ENCODE results near the gene OGFOD1.
A peak's percentile ranks its signal among the peaks of the same experiment; 100 is the strongest.

Gene OGFOD1

GRCh38 chr16:56470666-56471065 is 19.3 kb downstream of the OGFOD1 start:
- Histone ChIP-seq H2AFZ (ENCODE audit: low read depth, low read length) (no peak overlapping the region), H4K91ac (ENCODE audit: low read length) (no peak overlapping the region), H2BK12ac (ENCODE audit: low read length in 2 of 2) (no peak overlapping the region), H3K18ac (ENCODE audit: low read depth in 1 of 2, low read length in 2 of 2) (no peak overlapping the region), H2BK120ac (ENCODE audit: low read depth, low read length) (no peak overlapping the region), H2BK5ac (ENCODE audit: low read depth, low read length, poor library complexity, severe bottlenecking) (no peak overlapping the region), H2AK5ac (ENCODE audit: low read length, severe bottlenecking) (no peak overlapping the region), H3K27ac (ENCODE audit: low read length, poor library complexity, severe bottlenecking) (no peak overlapping the region), H3K36me3 (ENCODE audit: control insufficient read depth in 1 of 2, insufficient read depth in 2 of 2, low read depth in 1 of 2, low read length in 2 of 2) (peaks cover 26 to 97% of the 10 kb centered on the region in 2 experiments), H3K4me1 (ENCODE audit: control insufficient read depth, insufficient read depth, low read depth, low read length) (no peaks in the 10 kb centered on the region), H3K9ac (ENCODE audit: low read length) (no peak overlapping the region), H3K4ac (ENCODE audit: low read depth in 1 of 2, low read length in 2 of 2) (no peak overlapping the region), H3K27me3 (ENCODE audit: control insufficient read depth in 1 of 2, insufficient read depth in 1 of 2, low read length in 2 of 2) (no peaks in the 10 kb centered on the region), H3K4me3 (ENCODE audit: insufficient read depth in 1 of 2, low read depth in 1 of 2, low read length in 2 of 2) (no peak overlapping the region), H4K8ac (ENCODE audit: low read length) (no peak overlapping the region), H3K14ac (ENCODE audit: low read length in 2 of 2) (no peak overlapping the region), H3K79me1 (replicated peaks; ENCODE audit: low read length, poor library complexity, severe bottlenecking) (peaks cover 14% of the 10 kb centered on the region), H3K9me3 (ENCODE audit: control insufficient read depth, low read length) (no peaks in the 10 kb centered on the region), H3K23ac (ENCODE audit: low read length in 2 of 2) (no peak overlapping the region), H2BK15ac (ENCODE audit: low read depth, poor library complexity, severe bottlenecking) (no peak overlapping the region), H3K4me2 (ENCODE audit: low read length, poor library complexity, severe bottlenecking) (no peak overlapping the region)
- DNase-seq = no peak
- 100% methylated on average over 1 of the region's 1 CpG for WGBS

GRCh38 chr16:56475201-56475600 is 23.8 kb downstream of the OGFOD1 start:
- H2BK120ac ChIP-seq (ENCODE audit: low read depth, low read length) = no peak overlapping the region
- no peak overlapping the region for H2BK15ac ChIP-seq (ENCODE audit: low read depth, poor library complexity, severe bottlenecking)
- no peak for DNase-seq
- H3K27ac ChIP-seq (ENCODE audit: low read length, poor library complexity, severe bottlenecking) = no peak overlapping the region
- H3K4me1 ChIP-seq (ENCODE audit: control insufficient read depth, insufficient read depth, low read depth, low read length) = no peaks in the 10 kb centered on the region
- no peak overlapping the region for H2AK5ac ChIP-seq (ENCODE audit: low read length, severe bottlenecking)
- no peak overlapping the region for H3K14ac ChIP-seq (ENCODE audit: low read length in 2 of 2)
- no peak overlapping the region for H3K4me2 ChIP-seq (ENCODE audit: low read length, poor library complexity, severe bottlenecking)
- H3K4me3 ChIP-seq (ENCODE audit: insufficient read depth in 1 of 2, low read depth in 1 of 2, low read length in 2 of 2) = no peak overlapping the region
- no peak overlapping the region for H4K91ac ChIP-seq (ENCODE audit: low read length)
- H3K23ac ChIP-seq (ENCODE audit: low read length in 2 of 2) = no peak overlapping the region
- no peak overlapping the region for H3K4ac ChIP-seq (ENCODE audit: low read depth in 1 of 2, low read length in 2 of 2)
- no peaks in the 10 kb centered on the region for H3K9me3 ChIP-seq (ENCODE audit: control insufficient read depth, low read length)
- WGBS = 88% methylated on average over 1 of the region's 2 CpGs
- H3K79me1 ChIP-seq (replicated peaks; ENCODE audit: low read length, poor library complexity, severe bottlenecking) = peaks cover 15% of the 10 kb centered on the region
- no peak overlapping the region for H2BK5ac ChIP-seq (ENCODE audit: low read depth, low read length, poor library complexity, severe bottlenecking)
- no peak overlapping the region for H3K18ac ChIP-seq (ENCODE audit: low read depth in 1 of 2, low read length in 2 of 2)
- H3K36me3 ChIP-seq (ENCODE audit: control insufficient read depth in 1 of 2, insufficient read depth in 2 of 2, low read depth in 1 of 2, low read length in 2 of 2) = peaks cover 23 to 90% of the 10 kb centered on the region in 2 experiments
- no peak overlapping the region for H2BK12ac ChIP-seq (ENCODE audit: low read length in 2 of 2)
- no peak overlapping the region for H3K9ac ChIP-seq (ENCODE audit: low read length)
- H4K8ac ChIP-seq (ENCODE audit: low read length) = no peak overlapping the region
- no peaks in the 10 kb centered on the region for H3K27me3 ChIP-seq (ENCODE audit: control insufficient read depth in 1 of 2, insufficient read depth in 1 of 2, low read length in 2 of 2)
- no peak overlapping the region for H2AFZ ChIP-seq (ENCODE audit: low read depth, low read length)

GRCh38 chr16:56477096-56477878 is 25.9 kb downstream of the OGFOD1 start:
- peak overlapping the region; percentile 50 for H3K9ac ChIP-seq (ENCODE audit: low read length)
- H3K14ac ChIP-seq (ENCODE audit: low read length in 2 of 2) = no peak overlapping the region
- H2AFZ ChIP-seq (ENCODE audit: low read depth, low read length) = no peak overlapping the region
- H2BK5ac ChIP-seq (ENCODE audit: low read depth, low read length, poor library complexity, severe bottlenecking) = no peak overlapping the region
- WGBS = 100% methylated on average over 2 of the region's 2 CpGs
- peaks cover 3% of the 10 kb centered on the region for H3K4me1 ChIP-seq (ENCODE audit: control insufficient read depth, insufficient read depth, low read depth, low read length)
- H2BK120ac ChIP-seq (ENCODE audit: low read depth, low read length) = no peak overlapping the region
- H3K36me3 ChIP-seq (ENCODE audit: control insufficient read depth in 1 of 2, insufficient read depth in 2 of 2, low read depth in 1 of 2, low read length in 2 of 2) = peaks cover 8 to 88% of the 10 kb centered on the region in 2 experiments
- H2BK12ac ChIP-seq (ENCODE audit: low read length in 2 of 2) = no peak overlapping the region
- no peak overlapping the region for H3K4me3 ChIP-seq (ENCODE audit: insufficient read depth in 1 of 2, low read depth in 1 of 2, low read length in 2 of 2)
- no peak overlapping the region for H4K91ac ChIP-seq (ENCODE audit: low read length)
- no peak overlapping the region for H2AK5ac ChIP-seq (ENCODE audit: low read length, severe bottlenecking)
- H3K27ac ChIP-seq (ENCODE audit: low read length, poor library complexity, severe bottlenecking) = peak overlapping the region; percentile 63
- no peak overlapping the region for H3K18ac ChIP-seq (ENCODE audit: low read depth in 1 of 2, low read length in 2 of 2)
- H3K27me3 ChIP-seq (ENCODE audit: control insufficient read depth in 1 of 2, insufficient read depth in 1 of 2, low read length in 2 of 2) = no peaks in the 10 kb centered on the region
- H3K4ac ChIP-seq (ENCODE audit: low read depth in 1 of 2, low read length in 2 of 2) = no peak overlapping the region
- no peak overlapping the region for H2BK15ac ChIP-seq (ENCODE audit: low read depth, poor library complexity, severe bottlenecking)
- no peaks in the 10 kb centered on the region for H3K9me3 ChIP-seq (ENCODE audit: control insufficient read depth, low read length)
- H3K4me2 ChIP-seq (ENCODE audit: low read length, poor library complexity, severe bottlenecking) = no peak overlapping the region
- peaks cover 13% of the 10 kb centered on the region for H3K79me1 ChIP-seq (replicated peaks; ENCODE audit: low read length, poor library complexity, severe bottlenecking)
- DNase-seq = peak; percentile 81
- H4K8ac ChIP-seq (ENCODE audit: low read length) = no peak overlapping the region
- no peak overlapping the region for H3K23ac ChIP-seq (ENCODE audit: low read length in 2 of 2)

- Histone ChIP-seq H2AK5ac (ENCODE audit: low read length, severe bottlenecking) (no peak overlapping the region), H3K9ac (ENCODE audit: low read length) (no peak overlapping the region), H3K36me3 (ENCODE audit: control insufficient read depth in 1 of 2, insufficient read depth in 2 of 2, low read depth in 1 of 2, low read length in 2 of 2) (peaks cover 4 to 88% of the 10 kb centered on the region in 2 experiments), H2BK12ac (ENCODE audit: low read length in 2 of 2) (no peak overlapping the region), H3K27ac (ENCODE audit: low read length, poor library complexity, severe bottlenecking) (peak overlapping the region; percentile 26), H3K79me1 (replicated peaks; ENCODE audit: low read length, poor library complexity, severe bottlenecking) (peaks cover 13% of the 10 kb centered on the region), H3K9me3 (ENCODE audit: control insufficient read depth, low read length) (no peaks in the 10 kb centered on the region), H3K14ac (ENCODE audit: low read length in 2 of 2) (no peak overlapping the region), H4K8ac (ENCODE audit: low read length) (no peak overlapping the region), H3K18ac (ENCODE audit: low read depth in 1 of 2, low read length in 2 of 2) (no peak overlapping the region), H2AFZ (ENCODE audit: low read depth, low read length) (no peak overlapping the region), H2BK15ac (ENCODE audit: low read depth, poor library complexity, severe bottlenecking) (no peak overlapping the region), H2BK5ac (ENCODE audit: low read depth, low read length, poor library complexity, severe bottlenecking) (no peak overlapping the region), H2BK120ac (ENCODE audit: low read depth, low read length) (no peak overlapping the region), H3K4me3 (ENCODE audit: insufficient read depth in 1 of 2, low read depth in 1 of 2, low read length in 2 of 2) (no peak overlapping the region), H3K4ac (ENCODE audit: low read depth in 1 of 2, low read length in 2 of 2) (no peak overlapping the region), H3K27me3 (ENCODE audit: control insufficient read depth in 1 of 2, insufficient read depth in 1 of 2, low read length in 2 of 2) (no peaks in the 10 kb centered on the region), H3K23ac (ENCODE audit: low read length in 2 of 2) (no peak overlapping the region), H3K4me2 (ENCODE audit: low read length, poor library complexity, severe bottlenecking) (no peak overlapping the region), H4K91ac (ENCODE audit: low read length) (no peak overlapping the region), H3K4me1 (ENCODE audit: control insufficient read depth, insufficient read depth, low read depth, low read length) (peaks cover 3% of the 10 kb centered on the region)
- peak; percentile 19 for DNase-seq
- WGBS = 100% methylated on average over 1 of the region's 2 CpGs
Measured at GRCh38 chr16:56478281-56479049, 27.1 kb downstream of the OGFOD1 start.

All from mesenchymal stem cell (in vitro differentiated cells and primary cell).